Ovary (tissue), 9 donors: ENCODE measurements around the gene GDF7. TPM values are rescaled to one million over a fixed set of nuclear protein-coding genes. Genes with fewer than 3 reads are reported as not detected.

Source experiments
- DNase-seq, 5 donors: peaks; one replicate each; pipeline ENCODE4 v3.0.0-alpha.2; 2019 to 2020
- H3K27ac ChIP-seq, 2 donors: fragments of 200-600 bp; one replicate each; pipeline versions ENCODE4 v1.5.1 to v1.8.0; 2019 to 2022
- H3K27me3 ChIP-seq: fragments of 200-600 bp; one replicate; pipeline ENCODE4 v1.8.0; 2022
- H3K36me3 ChIP-seq: fragments of 200-600 bp; sonication (generic); one replicate; pipeline ENCODE4 v1.5.1; 2019
- H3K4me1 ChIP-seq: one replicate; pipeline ENCODE4 v1.8.1; 2013; ENCODE audit warnings: mild to moderate bottlenecking, moderate library complexity; ENCODE audit not compliant: insufficient read depth
- H3K4me3 ChIP-seq: fragments of 200-600 bp; sonication (generic); one replicate; pipeline ENCODE4 v1.5.1; 2017
- H3K9me3 ChIP-seq, 2 donors: fragments of 200-600 bp in 1 of 2; sonication (generic) in 1 of 2; one replicate each; pipeline versions ENCODE4 v1.5.1 to v1.8.1; 2013 to 2019; ENCODE audit warnings: mild to moderate bottlenecking in 1 of 2, moderate library complexity in 1 of 2
- CTCF ChIP-seq, 3 donors: fragments of 450-650 bp in 2 of 3; fragments of 200-600 bp in 1 of 3; IDR thresholded peaks; one replicate each; pipeline versions ENCODE4 v1.5.1 to v1.8.0; 2016 to 2022; ENCODE audit warnings: antibody characterized with exemption in 3 of 3, mild to moderate bottlenecking in 1 of 3
- EP300 ChIP-seq: sonication (generic); formaldehyde crosslinking; IDR thresholded peaks from one replicate; pipeline ENCODE4 v1.6.1; 2017; ENCODE audit warnings: antibody characterized with exemption
- POLR2A ChIP-seq: fragments of 450-650 bp; IDR thresholded peaks from one replicate; pipeline ENCODE4 v1.6.1; 2017; ENCODE audit warnings: antibody characterized with exemption, mild to moderate bottlenecking, moderate library complexity
- WGBS, 3 donors: extraction: QIAGEN DNeasy Blood & Tissue Kit in 1 of 3; methylation state at CpG; one replicate each; pipeline versions ENCODE4 v1.1.5 to v1.1.7; 2013 to 2017; 5-methylcytosine and 5-hydroxymethylcytosine counted together
- intact Hi-C, 4 donors: fragments of 100-400 bp; cut with DNase I; formaldehyde crosslinking; loops; one replicate each; pipeline versions ENCODE4 v1.11.0 to v1.15.1; 2022 to 2023
- polyA plus RNA-seq, 2 donors: library from polyadenylated mRNA; stranded (reverse); fragments of 200-250 nt in 1 of 2; fragments of 350-450 nt in 1 of 2; fragmentation: Illumina TruSeq in 1 of 2; extraction: RNeasy Lipid Tissue Mini Kit (QIAGEN cat#74804) in 1 of 2; gene quantifications; one replicate each; pipeline ENCODE4 v1.2.3, GENCODE V29; 2013 to 2014
- total RNA-seq, 7 donors: library from RNA; depleted of rRNA in 2 of 7; stranded (reverse); fragments of >200 nt in 2 of 7; fragmentation: NEBNext Ultra II Directional in 3 of 7; extraction: Animal tissue kit (Norgen Biotek cat#: 25700) in 3 of 7; gene quantifications; one replicate each; pipeline versions ENCODE4 v1.1.0 to v1.2.4, GENCODE V29; 2016 to 2023
- donor health status: DM: no; HTN: no; CAD: no; lungs with moderate emphysema.
- donor health status: DM: no; HTN: no; CAD: no.
- donor health status: Bipolar disorder and iron deficiency.
- donor health status: DM: yes; HTN: yes; CAD: no.
- donor health status: DM: no; HTN: no; CAD: no.
- donor health status: DM: yes; HTN: yes; CAD: no.

Gene GDF7
- total and polyA plus RNA-seq, 9 donors: 0.11 to 1.7 (median 0.48) TPM

- H3K27ac ChIP-seq: no peak overlapping the region
- no peaks in the 10 kb centered on the region for H3K9me3 ChIP-seq
- no peaks in the 10 kb centered on the region for H3K36me3 ChIP-seq
- intact Hi-C loops: no loop called here
- WGBS, 3 donors: 25 to 36% (median 26%) methylated on average over 56 to 60 of the region's 60 CpGs
- H3K27me3 ChIP-seq: peaks cover 5% of the 10 kb centered on the region
- no peak overlapping the region for H3K4me3 ChIP-seq
- no peak for TF ChIP-seq CTCF (IDR thresholded peaks at IDR 0.05)
- no peak for TF ChIP-seq POLR2A
- TF ChIP-seq EP300: no peak
- H3K4me1 ChIP-seq: peaks cover 8% of the 10 kb centered on the region
- no peak for DNase-seq
Measured at GRCh38 chr2:20671036-20671735, 4.2 kb downstream of the GDF7 start.

GRCh38 chr2:20671736-20672080 is 4.8 kb downstream of the GDF7 start:
- no peak for DNase-seq
- peaks cover 5% of the 10 kb centered on the region for H3K27me3 ChIP-seq
- 22 to 36% (median 27%) methylated on average over 13 of the region's 13 CpGs for WGBS, 3 donors
- TF ChIP-seq POLR2A: no peak
- no peak for TF ChIP-seq EP300
- no peak for TF ChIP-seq CTCF (IDR thresholded peaks at IDR 0.05)
- H3K9me3 ChIP-seq: no peaks in the 10 kb centered on the region
- H3K4me3 ChIP-seq: no peak overlapping the region
- no peaks in the 10 kb centered on the region for H3K36me3 ChIP-seq
- intact Hi-C loops: no loop called here
- H3K27ac ChIP-seq: no peak overlapping the region
- H3K4me1 ChIP-seq: peaks cover 5% of the 10 kb centered on the region

GRCh38 chr2:20672201-20672951 is 5.4 kb downstream of the GDF7 start:
- Histone ChIP-seq H3K27me3 (peaks cover 5% of the 10 kb centered on the region), H3K9me3 (no peaks in the 10 kb centered on the region), H3K4me1 (peaks cover 4% of the 10 kb centered on the region), H3K36me3 (no peaks in the 10 kb centered on the region), H3K4me3 (no peak overlapping the region), H3K27ac (no peak overlapping the region)
- intact Hi-C loops: no loop called here
- WGBS, 3 donors: 41 to 55% (median 52%) methylated on average over 18 of the region's 18 CpGs
- TF ChIP-seq CTCF (IDR thresholded peaks at IDR 0.05) (no peak), POLR2A (no peak), EP300 (no peak)
- no peak for DNase-seq

- no peaks in the 10 kb centered on the region for H3K36me3 ChIP-seq
- no peak for TF ChIP-seq EP300
- TF ChIP-seq CTCF (IDR thresholded peaks at IDR 0.05): no peak
- 76 to 86% (median 79%) methylated on average over 5 of the region's 5 CpGs for WGBS, 3 donors
- DNase-seq: no peak
- no peak overlapping the region for H3K27ac ChIP-seq
- no peaks in the 10 kb centered on the region for H3K4me1 ChIP-seq
- H3K27me3 ChIP-seq: peaks cover 5% of the 10 kb centered on the region
- no peak overlapping the region for H3K4me3 ChIP-seq
- no peaks in the 10 kb centered on the region for H3K9me3 ChIP-seq
- intact Hi-C loops: no loop called here
Measured at GRCh38 chr2:20673686-20674308, 6.9 kb downstream of the GDF7 start.
